Activated T-cell treated with anti-CD3 and anti-CD28 coated beads, Interleukin-2, amount 50 U/mL, for 4 hours (primary cell): ENCODE data around the gene ACAD11. TPM values are rescaled to one million over a fixed set of nuclear protein-coding genes. Genes with fewer than 3 reads are reported as not detected.

Experiments
- ATAC-seq, 2 donors: fragments of 200-7000 bp; cut with Tn5 transposase; one replicate each; pipeline ENCODE4 v1.10.0; 2021
- DNase-seq: peaks from one replicate; pipeline ENCODE4 v3.0.0-alpha.2; 2020
- H3K27me3 Mint-ChIP-seq: one replicate; pipeline ENCODE4 v1.8.0; 2021; ENCODE audit warnings: low read depth, mixed read lengths
- H3K36me3 Mint-ChIP-seq: one replicate; pipeline ENCODE4 v1.8.0; 2022; ENCODE audit warnings: mixed read lengths; ENCODE audit not compliant: insufficient read depth
- H3K4me1 Mint-ChIP-seq: one replicate; pipeline ENCODE4 v1.8.0; 2021; ENCODE audit warnings: low read depth, mixed read lengths
- H3K4me3 Mint-ChIP-seq: one replicate; pipeline ENCODE4 v1.8.0; 2021; ENCODE audit warnings: mild to moderate bottlenecking, moderate library complexity, mixed read lengths
- H3K9me3 Mint-ChIP-seq: one replicate; pipeline ENCODE4 v1.8.0; 2021; ENCODE audit warnings: mixed read lengths
- total RNA-seq, 3 donors: library from RNA; stranded (reverse); gene quantifications; one replicate each; pipeline ENCODE4 v1.2.1, GENCODE V29; 2021

ACAD11 gene
- total RNA-seq, 3 donors from 2014 or later, result 6.5 to 12.1 (median 10.8) TPM

GRCh38 chr3:132509506-132509905 lies 150.1 kb downstream of the ACAD11 start:
- H3K4me1 Mint-ChIP-seq, result no peaks in the 10 kb centered on the region
- no peaks in the 10 kb centered on the region for H3K9me3 Mint-ChIP-seq
- H3K4me3 Mint-ChIP-seq, result no peak overlapping the region
- ATAC-seq (no peak), DNase-seq (no peak)
- peaks cover 41% of the 10 kb centered on the region for H3K36me3 Mint-ChIP-seq
- H3K27me3 Mint-ChIP-seq, result no peaks in the 10 kb centered on the region

GRCh38 chr3:132509096-132509495 lies 150.5 kb downstream of the ACAD11 start:
- ATAC-seq (no peak), DNase-seq (no peak)
- no peaks in the 10 kb centered on the region for H3K27me3 Mint-ChIP-seq
- peaks cover 39% of the 10 kb centered on the region for H3K36me3 Mint-ChIP-seq
- H3K4me3 Mint-ChIP-seq, result no peak overlapping the region
- H3K9me3 Mint-ChIP-seq, result no peaks in the 10 kb centered on the region
- no peaks in the 10 kb centered on the region for H3K4me1 Mint-ChIP-seq

Other genes with a start within 250 kb of the ACAD11 start
- gene DNAJC13, start 242.3 kb downstream of the ACAD11 start, total RNA-seq, result 10 to 100 TPM; 16.5 to 16.8 (median 16.8) TPM
- gene ACKR4, start 62.5 kb downstream of the ACAD11 start, total RNA-seq, result not detected
- gene UBA5, start 520 bp upstream of the ACAD11 start, total RNA-seq, result 10 to 100 TPM; 57.9 to 63.4 (median 61.1) TPM
- 1 to 10 TPM; 4.2 to 8.2 (median 6.7) TPM for gene NPHP3, start 62.6 kb upstream of the ACAD11 start, total RNA-seq